Heart left ventricle (tissue), 16 donors: ENCODE measurements around the gene CYP1B1. TPM values are rescaled to one million over a fixed set of nuclear protein-coding genes. Genes with fewer than 3 reads are reported as not detected.

Experiments
- ATAC-seq, 4 donors: fragments of 200-7000 bp; cut with Tn5 transposase; one replicate each; pipeline ENCODE4 v1.9.1; 2020 to 2022; ENCODE audit warnings: moderate library complexity in 4 of 4, mild to moderate bottlenecking in 3 of 4, moderate number of reproducible peaks in 1 of 4
- DNase-seq, 5 donors: peaks; one replicate each; pipeline ENCODE4 v3.0.0-alpha.2; 2020
- H3K27ac ChIP-seq, 12 donors: fragments of 200-600 bp; sonication (generic) in 4 of 12; one replicate each; pipeline versions ENCODE4 v1.5.0 to v1.8.0; 2016 to 2022; ENCODE audit warnings: mild to moderate bottlenecking in 2 of 12
- H3K27me3 ChIP-seq, 9 donors: fragments of 200-600 bp; sonication (generic) in 2 of 9; one replicate each; pipeline versions ENCODE4 v1.5.1 to v1.8.0; 2016 to 2022; ENCODE audit warnings: mild to moderate bottlenecking in 3 of 9
- H3K36me3 ChIP-seq, 9 donors: fragments of 200-600 bp; sonication (generic) in 2 of 9; one replicate each; pipeline versions ENCODE4 v1.5.0 to v1.8.0; 2018 to 2022; ENCODE audit warnings: mild to moderate bottlenecking in 2 of 9
- H3K4me1 ChIP-seq, 12 donors: fragments of 200-600 bp; sonication (generic) in 4 of 12; one replicate each; pipeline versions ENCODE4 v1.5.0 to v1.8.0; 2016 to 2022; ENCODE audit warnings: mild to moderate bottlenecking in 3 of 12
- H3K4me3 ChIP-seq, 12 donors: fragments of 200-600 bp; sonication (generic) in 4 of 12; one replicate each; pipeline versions ENCODE4 v1.5.0 to v1.8.0; 2017 to 2022; ENCODE audit warnings: mild to moderate bottlenecking in 9 of 12, moderate library complexity in 4 of 12
- H3K9me3 ChIP-seq, 12 donors: fragments of 200-600 bp; sonication (generic) in 4 of 12; one replicate each; pipeline versions ENCODE4 v1.5.0 to v1.8.0; 2016 to 2022; ENCODE audit warnings: mild to moderate bottlenecking in 1 of 12
- POLR2A ChIP-seq, 2 donors: fragments of 450-650 bp; IDR thresholded peaks; one replicate each; pipeline ENCODE4 v1.6.1; 2017; ENCODE audit warnings: antibody characterized with exemption in 2 of 2, mild to moderate bottlenecking in 2 of 2, moderate library complexity in 2 of 2
- WGBS, 4 donors: extraction: QIAGEN DNeasy Blood & Tissue Kit in 2 of 4; methylation state at CpG; one replicate each; pipeline versions ENCODE4 v1.1.5 to v1.1.7; 2013 to 2018; 5-methylcytosine and 5-hydroxymethylcytosine counted together
- intact Hi-C, 10 donors: fragments of 100-400 bp; cut with DNase I; formaldehyde crosslinking; loops; one replicate each; pipeline versions ENCODE4 v1.11.1 to v1.14.2; 2022
- polyA plus RNA-seq, 2 donors: library from polyadenylated mRNA; stranded (reverse); fragments of 200-250 nt; gene quantifications; one replicate each; pipeline ENCODE4 v1.2.3, GENCODE V29; 2013
- total RNA-seq, 9 donors: library from RNA; depleted of rRNA in 2 of 9; stranded (reverse); fragments of >200 nt in 2 of 9; fragmentation: NEBNext Ultra II Directional in 3 of 9; extraction: Animal tissue kit (Norgen Biotek cat#: 25700) in 3 of 9; gene quantifications; one replicate each; pipeline versions ENCODE4 v1.1.0 to v1.2.4, GENCODE V29; 2016 to 2023
- TF ChIP-seq, protein P1 (sequence below), 12 donors: fragments of 200-600 bp; sonication (generic) in 4 of 12; IDR thresholded peaks; one replicate each; pipeline versions ENCODE4 v1.5.0 to v1.8.0; 2018 to 2022; ENCODE audit warnings: antibody characterized with exemption in 12 of 12, mild to moderate bottlenecking in 5 of 12
- donor health status: ischemic (EF 13 %, LVEDD 7.1; RV severe dilation, severe dysfunction).
- donor health status: healthy with polysubstance abuse.
- donor health status: DM: no; HTN: yes; CAD: no.
- donor health status: DM: no; HTN: no; CAD: no.
- donor health status: ischemic (EF 25% LVEDD 6.9; RV normal size, moderate dysfunction).
- donor health status: ischemic (EF 25% LVEDD 5.7; RV mildly dilated, moderate dysfunction).
- donor health status: healthy.
- donor health status: DM: yes; HTN: yes; CAD: no.
- donor health status: ischemic (EF 35%, LVEDD 5.7; RV mildly dilated, moderate dysfunction).
- donor health status: nonischemic (EF 11% LVEDD 7.7; RV severe dilation, severe dysfunction).
- donor health status: DM: yes; HTN: yes; CAD: no.
- donor health status: PGD.
- donor health status: ischemic (EF 29% LVEDD 5.4; RV normal size, mild dysfunction).
- donor health status: nonischemic (EF 23%, LVEDD 6.1; RV moderate dilation, normal function).

Gene CYP1B1
- total and polyA plus RNA-seq, 11 donors, result 3.9 to 68.8 (median 20.5) TPM

DNA sequence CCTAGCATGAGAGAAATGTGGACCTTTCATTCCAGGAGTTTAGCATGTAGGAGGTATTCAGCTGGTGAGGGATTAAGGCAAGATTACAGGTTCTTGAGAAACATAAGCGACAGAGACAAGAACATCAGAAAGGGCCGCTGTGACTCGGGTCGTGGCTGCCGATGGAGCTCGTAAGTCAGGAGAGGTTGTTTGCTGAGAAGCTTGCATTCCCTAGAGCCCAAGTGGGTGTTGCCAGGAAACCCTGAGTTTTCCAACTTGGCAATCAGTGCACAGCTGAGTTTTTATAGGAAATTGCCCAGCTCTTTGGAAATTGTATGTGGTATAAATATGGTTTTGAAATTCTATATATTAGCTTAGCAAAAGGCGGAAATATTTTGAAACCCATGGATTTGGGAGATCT lies 46.4 kb upstream of the CYP1B1 start:
- 49 to 58% (median 53%) methylated on average over 7 of the region's 7 CpGs for WGBS, 4 donors
- no peak overlapping the region for H3K4me3 ChIP-seq
- intact Hi-C loops, result loop anchor here in 1 of 10 donors (10.0 kb wide), 1 partner anchor 142 kb away; no protein-coding TSS in a partner anchor
- ATAC-seq, result peak in 3 of 4 donors; percentile 62 to 69 (median 67)
- peak in 2 of 5 donors; percentile 40 to 45 for DNase-seq
- TF ChIP-seq, protein P1, sequence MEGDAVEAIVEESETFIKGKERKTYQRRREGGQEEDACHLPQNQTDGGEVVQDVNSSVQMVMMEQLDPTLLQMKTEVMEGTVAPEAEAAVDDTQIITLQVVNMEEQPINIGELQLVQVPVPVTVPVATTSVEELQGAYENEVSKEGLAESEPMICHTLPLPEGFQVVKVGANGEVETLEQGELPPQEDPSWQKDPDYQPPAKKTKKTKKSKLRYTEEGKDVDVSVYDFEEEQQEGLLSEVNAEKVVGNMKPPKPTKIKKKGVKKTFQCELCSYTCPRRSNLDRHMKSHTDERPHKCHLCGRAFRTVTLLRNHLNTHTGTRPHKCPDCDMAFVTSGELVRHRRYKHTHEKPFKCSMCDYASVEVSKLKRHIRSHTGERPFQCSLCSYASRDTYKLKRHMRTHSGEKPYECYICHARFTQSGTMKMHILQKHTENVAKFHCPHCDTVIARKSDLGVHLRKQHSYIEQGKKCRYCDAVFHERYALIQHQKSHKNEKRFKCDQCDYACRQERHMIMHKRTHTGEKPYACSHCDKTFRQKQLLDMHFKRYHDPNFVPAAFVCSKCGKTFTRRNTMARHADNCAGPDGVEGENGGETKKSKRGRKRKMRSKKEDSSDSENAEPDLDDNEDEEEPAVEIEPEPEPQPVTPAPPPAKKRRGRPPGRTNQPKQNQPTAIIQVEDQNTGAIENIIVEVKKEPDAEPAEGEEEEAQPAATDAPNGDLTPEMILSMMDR (IDR thresholded peaks at IDR 0.05), result no peak
- TF ChIP-seq POLR2A (IDR thresholded peaks at IDR 0.05), result no peak
- H3K9me3 ChIP-seq, result peaks cover 0 to 11% (median 4%) of the 10 kb centered on the region in 12 donors
- peak overlapping the region in 10 of 12 donors; percentile 9 to 70 (median 51) for H3K27ac ChIP-seq
- peaks cover 0 to 39% (median 9%) of the 10 kb centered on the region in 12 donors for H3K4me1 ChIP-seq
- H3K36me3 ChIP-seq, result no peaks in the 10 kb centered on the region
- no peaks in the 10 kb centered on the region for H3K27me3 ChIP-seq

DNA sequence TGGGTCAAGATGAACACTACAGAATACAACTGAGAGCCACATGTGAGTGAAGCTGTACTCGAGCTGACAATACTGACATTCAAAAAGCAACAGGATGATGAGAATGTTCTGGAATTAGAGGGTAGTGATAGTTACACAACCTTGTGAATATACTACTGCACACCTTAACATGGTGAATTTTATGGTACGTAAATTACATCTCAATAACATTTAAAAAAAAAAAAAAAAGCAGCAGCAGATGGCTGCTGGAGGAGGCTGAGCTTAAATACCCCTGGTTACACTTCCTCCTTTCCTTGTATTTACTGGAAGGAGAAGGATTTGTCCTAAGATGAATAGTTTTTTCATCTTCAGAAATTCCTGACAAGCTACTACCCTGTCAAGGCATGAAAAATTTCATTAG lies 45.5 kb upstream of the CYP1B1 start:
- no peak for TF ChIP-seq POLR2A (IDR thresholded peaks at IDR 0.05)
- TF ChIP-seq, protein P1 (IDR thresholded peaks at IDR 0.05), result no peak
- Histone ChIP-seq H3K27ac (peak overlapping the region in 7 of 12 donors; percentile 24 to 70 (median 55)), H3K4me1 (peaks cover 0 to 38% (median 11%) of the 10 kb centered on the region in 12 donors), H3K9me3 (peaks cover 0 to 3% (median 0%) of the 10 kb centered on the region in 12 donors), H3K27me3 (no peaks in the 10 kb centered on the region), H3K36me3 (no peaks in the 10 kb centered on the region), H3K4me3 (no peak overlapping the region)
- DNase-seq (no peak), ATAC-seq (no peak)
- 76 to 84% (median 79%) methylated on average over 2 of the region's 2 CpGs for WGBS, 4 donors
- intact Hi-C loops, result loop anchor here in 1 of 10 donors (10.0 kb wide), 1 partner anchor 143 kb away; no protein-coding TSS in a partner anchor

DNA sequence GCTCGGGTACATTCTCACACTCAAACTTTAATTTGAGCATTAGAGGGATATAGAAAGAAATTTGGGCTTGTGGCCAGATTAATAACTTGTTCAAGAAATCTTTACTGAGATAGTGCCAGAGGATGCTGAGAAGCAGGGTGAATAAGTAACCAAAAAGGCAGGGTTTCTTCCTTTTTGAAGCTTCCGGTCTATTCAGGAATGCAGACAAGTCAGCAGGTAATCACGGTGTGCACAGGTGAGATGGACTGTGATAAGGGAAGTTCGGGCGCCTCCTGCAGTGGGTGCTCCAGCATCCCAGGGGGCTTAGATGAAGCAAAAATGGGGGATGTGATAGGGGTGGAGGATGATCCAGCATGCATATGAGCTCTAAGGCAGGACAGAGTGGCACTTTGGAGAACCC lies 44.9 kb upstream of the CYP1B1 start:
- ATAC-seq, result no peak

DNA sequence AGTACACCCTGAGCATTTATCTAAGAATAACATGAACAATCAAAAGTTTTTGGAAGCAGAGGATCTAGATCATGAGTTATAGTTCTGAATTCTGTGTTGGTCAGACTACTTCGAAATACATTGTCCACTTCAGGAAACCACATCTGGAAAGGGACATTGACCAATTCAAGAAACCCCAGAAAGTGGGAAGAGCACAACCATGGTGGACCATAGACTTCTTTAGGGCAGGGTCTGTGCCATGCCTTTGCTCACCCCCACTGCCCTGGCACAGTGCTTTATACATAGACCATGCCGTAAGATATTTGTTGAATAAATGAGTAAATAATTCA lies 44.3 kb upstream of the CYP1B1 start:
- Histone ChIP-seq H3K27me3 (no peaks in the 10 kb centered on the region), H3K27ac (peak overlapping the region in 1 of 12 donors; percentile 70), H3K4me3 (no peak overlapping the region), H3K9me3 (no peaks in the 10 kb centered on the region), H3K4me1 (peaks cover 0 to 51% (median 22%) of the 10 kb centered on the region in 12 donors), H3K36me3 (no peaks in the 10 kb centered on the region)
- no peak for DNase-seq
- intact Hi-C loops, result loop anchor here in 1 of 10 donors (10.0 kb wide), 1 partner anchor 145 kb away; no protein-coding TSS in a partner anchor
- ATAC-seq, result no peak
- 90 to 93% (median 92%) methylated on average over 2 of the region's 2 CpGs for WGBS, 4 donors
- TF ChIP-seq, protein P1 (IDR thresholded peaks at IDR 0.05), result no peak
- no peak for TF ChIP-seq POLR2A (IDR thresholded peaks at IDR 0.05)

More for the DNA sequence above, 44.9 kb upstream of the CYP1B1 start:
- intact Hi-C loops, result loop anchor here in 1 of 10 donors (10.0 kb wide), 1 partner anchor 144 kb away; no protein-coding TSS in a partner anchor
- no peak for TF ChIP-seq POLR2A (IDR thresholded peaks at IDR 0.05)
- TF ChIP-seq, protein P1 (IDR thresholded peaks at IDR 0.05), result no peak
- peak overlapping the region in 2 of 12 donors; percentile 63 to 70 for H3K27ac ChIP-seq
- DNase-seq, result no peak
- no peak overlapping the region for H3K4me3 ChIP-seq
- peaks cover 0 to 45% (median 17%) of the 10 kb centered on the region in 12 donors for H3K4me1 ChIP-seq
- H3K36me3 ChIP-seq, result no peaks in the 10 kb centered on the region
- no peaks in the 10 kb centered on the region for H3K9me3 ChIP-seq
- no peaks in the 10 kb centered on the region for H3K27me3 ChIP-seq
- 85 to 92% (median 88%) methylated on average over 5 of the region's 5 CpGs for WGBS, 4 donors
